ENCODE results near the gene CWC27. TPM values are rescaled to one million over a fixed set of nuclear protein-coding genes. Genes with fewer than 3 reads are reported as not detected.
"Not testable (repeated sequence)": the region's sequence is repeated elsewhere in the genome, so short reads cannot be mapped to it uniquely, and the experiment has no call there.

CWC27 gene
- total RNA-seq, 8 experiments from 2014 or later = 15.1 to 28.0 (median 24.9) TPM

GRCh38 chr5:64865662-64866061, 96.9 kb downstream of the CWC27 start:
- in situ Hi-C loops (cut with MboI; ENCODE audit: low pct_unique_long_range_greater_than_20kb in 2 of 9, low sequenced_read_pairs in 9 of 9, unreplicated experiment in 9 of 9) = no loop called here
- WGBS, 10 experiments = 50 to 100% (median 93%) methylated on average over 1 to 3 of the region's 3 CpGs
- Histone ChIP-seq H3K27ac (no peak overlapping the region), H3K4me3 (no peak overlapping the region), H3K4me1 (replicated peaks in 1 of 2) (no peaks in the 10 kb centered on the region)
- ATAC-seq (replicated peaks in 6 of 8) = no peak

- 25 to 100% (median 50%) methylated on average over 1 of the region's 1 CpG; no CpG with 5 or more reads in 2 of the 10 experiments for WGBS, 10 experiments
- no peak overlapping the region for H3K4me3 ChIP-seq
- no peak overlapping the region for H3K27ac ChIP-seq
- ATAC-seq (replicated peaks in 6 of 8) = peak in 6 of 8 experiments; percentile 52 to 64 (median 59)
- H3K4me1 ChIP-seq (replicated peaks in 1 of 2) = no peaks in the 10 kb centered on the region
- in situ Hi-C loops (cut with MboI; ENCODE audit: low pct_unique_long_range_greater_than_20kb in 2 of 9, low sequenced_read_pairs in 9 of 9, unreplicated experiment in 9 of 9) = no loop called here
Measured at GRCh38 chr5:64869419-64869818, 100.7 kb downstream of the CWC27 start.

- Histone ChIP-seq H3K4me3 (no peak overlapping the region), H3K4me1 (replicated peaks in 1 of 2) (no peaks in the 10 kb centered on the region), H3K27ac (no peak overlapping the region)
- 50 to 100% (median 100%) methylated on average over 1 of the region's 1 CpG for WGBS, 10 experiments
- ATAC-seq (replicated peaks in 6 of 8) = peak in 5 of 8 experiments; percentile 44 to 76 (median 53)
- in situ Hi-C loops (cut with MboI; ENCODE audit: low pct_unique_long_range_greater_than_20kb in 2 of 9, low sequenced_read_pairs in 9 of 9, unreplicated experiment in 9 of 9) = no loop called here
Measured at GRCh38 chr5:64872044-64872443, 103.3 kb downstream of the CWC27 start.

GRCh38 chr5:64873441-64873840, 104.7 kb downstream of the CWC27 start:
- no peak overlapping the region for H3K4me3 ChIP-seq
- H3K4me1 ChIP-seq (replicated peaks in 1 of 2) = no peaks in the 10 kb centered on the region
- no peak for ATAC-seq (replicated peaks in 6 of 8)
- no peak overlapping the region for H3K27ac ChIP-seq
- in situ Hi-C loops (cut with MboI; ENCODE audit: low pct_unique_long_range_greater_than_20kb in 2 of 9, low sequenced_read_pairs in 9 of 9, unreplicated experiment in 9 of 9) = no loop called here

- no peak for ATAC-seq (replicated peaks in 6 of 8)
- in situ Hi-C loops (cut with MboI; ENCODE audit: low pct_unique_long_range_greater_than_20kb in 2 of 9, low sequenced_read_pairs in 9 of 9, unreplicated experiment in 9 of 9) = no loop called here
- Histone ChIP-seq H3K27ac (no peak overlapping the region), H3K4me1 (replicated peaks in 1 of 2) (no peaks in the 10 kb centered on the region), H3K4me3 (no peak overlapping the region)
Measured at GRCh38 chr5:64874753-64875152, 106.0 kb downstream of the CWC27 start.

- no peak overlapping the region for H3K4me3 ChIP-seq
- ATAC-seq (replicated peaks in 6 of 8) = no peak
- H3K27ac ChIP-seq = no peak overlapping the region
- in situ Hi-C loops (cut with MboI; ENCODE audit: low pct_unique_long_range_greater_than_20kb in 2 of 9, low sequenced_read_pairs in 9 of 9, unreplicated experiment in 9 of 9) = no loop called here
- 0 to 100% (median 82%) methylated on average over 1 of the region's 1 CpG; no CpG with 5 or more reads in 4 of the 10 experiments for WGBS, 10 experiments
- no peaks in the 10 kb centered on the region for H3K4me1 ChIP-seq (replicated peaks in 1 of 2)
Measured at GRCh38 chr5:64876203-64876602, 107.5 kb downstream of the CWC27 start.

- ATAC-seq (replicated peaks in 6 of 8) = no peak
- Histone ChIP-seq H3K4me3 (no peak overlapping the region), H3K27ac (no peak overlapping the region), H3K4me1 (replicated peaks in 1 of 2) (no peaks in the 10 kb centered on the region)
- in situ Hi-C loops (cut with MboI; ENCODE audit: low pct_unique_long_range_greater_than_20kb in 2 of 9, low sequenced_read_pairs in 9 of 9, unreplicated experiment in 9 of 9) = no loop called here
- WGBS, 10 experiments = 75 to 100% (median 100%) methylated on average over 1 of the region's 1 CpG; no CpG with 5 or more reads in 3 of the 10 experiments
Measured at GRCh38 chr5:64880821-64881220, 112.1 kb downstream of the CWC27 start.

- 100% methylated on average over 1 of the region's 1 CpG; no CpG with 5 or more reads in 2 of the 10 experiments for WGBS, 10 experiments
- Histone ChIP-seq H3K4me3 (no peak overlapping the region), H3K4me1 (replicated peaks in 1 of 2) (no peaks in the 10 kb centered on the region), H3K27ac (no peak overlapping the region)
- in situ Hi-C loops (cut with MboI; ENCODE audit: low pct_unique_long_range_greater_than_20kb in 2 of 9, low sequenced_read_pairs in 9 of 9, unreplicated experiment in 9 of 9) = no loop called here
- no peak for ATAC-seq (replicated peaks in 6 of 8)
Measured at GRCh38 chr5:64883912-64884311, 115.2 kb downstream of the CWC27 start.

GRCh38 chr5:64884541-64884940, 115.8 kb downstream of the CWC27 start:
- WGBS, 10 experiments = 67 to 100% (median 88%) methylated on average over 1 of the region's 1 CpG; no CpG with 5 or more reads in 5 of the 10 experiments
- ATAC-seq (replicated peaks in 6 of 8) = no peak
- in situ Hi-C loops (cut with MboI; ENCODE audit: low pct_unique_long_range_greater_than_20kb in 2 of 9, low sequenced_read_pairs in 9 of 9, unreplicated experiment in 9 of 9) = no loop called here
- H3K4me3 ChIP-seq = no peak overlapping the region
- H3K4me1 ChIP-seq (replicated peaks in 1 of 2) = no peaks in the 10 kb centered on the region
- no peak overlapping the region for H3K27ac ChIP-seq

GRCh38 chr5:64887910-64888309, 119.2 kb downstream of the CWC27 start:
- ATAC-seq (replicated peaks in 6 of 8) = no peak
- Histone ChIP-seq H3K27ac (no peak overlapping the region), H3K4me3 (no peak overlapping the region), H3K4me1 (replicated peaks in 1 of 2) (no peaks in the 10 kb centered on the region)
- WGBS, 10 experiments = 80 to 100% (median 100%) methylated on average over 1 to 2 of the region's 2 CpGs; no CpG with 5 or more reads in 1 of the 10 experiments
- in situ Hi-C loops (cut with MboI; ENCODE audit: low pct_unique_long_range_greater_than_20kb in 2 of 9, low sequenced_read_pairs in 9 of 9, unreplicated experiment in 9 of 9) = no loop called here

GRCh38 chr5:64895748-64896147, 127.0 kb downstream of the CWC27 start:
- Histone ChIP-seq H3K4me1 (replicated peaks in 1 of 2) (no peaks in the 10 kb centered on the region), H3K4me3 (no peak overlapping the region), H3K27ac (no peak overlapping the region)
- no peak for ATAC-seq (replicated peaks in 6 of 8)
- 86 to 100% (median 97%) methylated on average over 2 of the region's 2 CpGs; no CpG with 5 or more reads in 1 of the 10 experiments for WGBS, 10 experiments
- in situ Hi-C loops (cut with MboI; ENCODE audit: low pct_unique_long_range_greater_than_20kb in 2 of 9, low sequenced_read_pairs in 9 of 9, unreplicated experiment in 9 of 9) = no loop called here

GRCh38 chr5:64899838-64900237, 131.1 kb downstream of the CWC27 start:
- 27 to 100% (median 76%) methylated on average over 1 of the region's 1 CpG; no CpG with 5 or more reads in 2 of the 10 experiments for WGBS, 10 experiments
- no peak overlapping the region for H3K4me3 ChIP-seq
- H3K4me1 ChIP-seq (replicated peaks in 1 of 2) = no peaks in the 10 kb centered on the region
- in situ Hi-C loops (cut with MboI; ENCODE audit: low pct_unique_long_range_greater_than_20kb in 2 of 9, low sequenced_read_pairs in 9 of 9, unreplicated experiment in 9 of 9) = no loop called here
- ATAC-seq (replicated peaks in 6 of 8) = no peak
- no peak overlapping the region for H3K27ac ChIP-seq

GRCh38 chr5:64900618-64901017, 131.9 kb downstream of the CWC27 start:
- H3K27ac ChIP-seq = no peak overlapping the region
- WGBS, 10 experiments = 80 to 100% (median 95%) methylated on average over 1 to 2 of the region's 2 CpGs
- no peak for ATAC-seq (replicated peaks in 6 of 8)
- no peak overlapping the region for H3K4me3 ChIP-seq
- in situ Hi-C loops (cut with MboI; ENCODE audit: low pct_unique_long_range_greater_than_20kb in 2 of 9, low sequenced_read_pairs in 9 of 9, unreplicated experiment in 9 of 9) = no loop called here
- no peaks in the 10 kb centered on the region for H3K4me1 ChIP-seq (replicated peaks in 1 of 2)

- H3K4me3 ChIP-seq; in situ Hi-C loops (cut with MboI; ENCODE audit: low pct_unique_long_range_greater_than_20kb in 2 of 9, low sequenced_read_pairs in 9 of 9, unreplicated experiment in 9 of 9); H3K27ac ChIP-seq; H3K4me1 ChIP-seq (replicated peaks in 1 of 2); ATAC-seq (replicated peaks in 6 of 8): not testable (repeated sequence)
Measured at GRCh38 chr5:64907399-64907798, 138.7 kb downstream of the CWC27 start.
